DMS114 treated with DMSO at 0.1 percent for 48 hours (cell line): ENCODE results near the gene ISYNA1.

Experiments
- DNase-seq: peaks from one replicate; lab custom pipeline; 2025; ENCODE audit not compliant: unreplicated experiment; lab: John Stamatoyannopoulos, UW

ISYNA1 gene

DNA sequence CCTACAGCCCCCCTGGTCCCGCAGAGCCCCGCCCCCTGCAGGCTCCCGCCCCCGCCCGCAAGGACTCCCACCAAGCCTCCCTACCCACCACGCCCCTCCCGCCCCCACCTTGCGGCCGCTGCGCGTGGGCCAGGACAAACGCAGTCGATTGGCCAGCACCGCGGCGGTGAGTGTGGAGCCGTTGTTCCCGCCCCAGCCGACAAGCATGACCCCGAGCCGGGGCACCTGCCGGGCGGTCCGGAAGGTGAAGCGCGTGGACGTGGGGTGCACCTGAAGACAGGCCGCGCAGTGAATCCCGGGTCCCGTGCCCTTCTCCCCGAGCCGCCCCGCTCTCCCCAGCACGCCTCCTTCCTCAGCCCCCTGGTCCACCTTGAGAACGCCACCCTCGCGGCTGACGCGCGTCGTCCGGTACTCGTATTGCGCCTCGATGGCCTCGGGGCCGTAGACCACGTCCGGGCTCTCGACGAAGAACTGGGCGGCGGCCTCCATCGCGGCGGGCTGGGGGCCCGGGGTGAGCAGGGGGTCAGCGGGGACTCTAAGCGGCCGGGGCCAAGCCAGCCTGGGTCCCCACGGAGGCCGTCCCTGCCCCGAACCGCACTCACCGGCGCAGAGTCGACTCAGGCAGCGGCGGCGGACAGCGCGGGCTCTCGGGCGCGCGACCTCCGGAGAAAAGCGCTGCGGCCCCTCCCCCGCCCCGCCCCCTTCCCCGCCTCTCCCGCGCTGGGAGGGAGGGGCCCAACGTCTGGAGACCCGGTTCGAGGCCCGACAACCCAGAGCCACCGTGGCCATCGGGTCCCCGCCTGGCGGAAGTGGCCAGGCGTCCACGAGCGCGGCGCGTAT is at the start of gene ISYNA1:
TSS of gene ISYNA1 (minus strand) at position 643 of the 840 bp plus-strand sequence. CDS start at position 489, 154 bp downstream.
- DNase-seq: no peak

DNA sequence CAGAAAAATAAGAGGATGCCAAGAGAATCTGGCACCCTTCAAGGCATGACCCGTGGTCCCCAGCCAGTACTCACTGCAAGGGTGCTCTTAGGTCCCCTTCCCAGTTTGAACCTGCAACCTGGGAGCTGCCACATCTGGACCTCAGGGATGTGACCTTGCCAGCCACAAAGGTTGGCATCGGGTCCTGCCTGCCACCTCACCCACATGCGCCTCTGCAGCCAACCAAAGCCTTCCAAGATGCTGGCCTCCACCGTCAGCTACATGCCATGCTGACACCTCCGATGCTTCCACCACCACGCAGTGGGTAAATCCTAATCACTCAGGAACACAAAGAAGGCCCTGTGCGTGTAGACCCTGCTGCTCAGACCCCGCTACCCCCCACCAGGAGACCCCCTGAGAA is 48.8 kb upstream of the ISYNA1 start:
- DNase-seq: no peak

DNA sequence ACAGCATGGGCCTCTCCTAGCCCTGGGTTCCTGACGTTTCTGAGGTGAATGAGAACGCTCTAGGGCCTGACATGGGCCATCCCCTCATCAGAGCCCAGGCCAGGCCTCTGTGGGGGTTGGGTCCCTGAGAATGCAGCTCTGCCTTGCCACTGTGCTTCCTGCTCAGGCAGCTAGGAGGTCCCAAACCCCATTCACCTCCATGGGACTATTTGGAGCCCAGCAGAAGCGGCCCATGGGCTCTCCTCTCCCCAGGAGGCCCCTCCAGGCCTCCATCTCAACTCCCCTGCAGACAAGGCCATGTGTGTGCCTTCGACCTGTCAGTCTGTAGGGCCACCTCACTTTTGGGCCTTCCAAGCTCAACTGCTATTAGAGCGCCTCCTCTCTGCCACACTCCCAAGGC is 47.1 kb upstream of the ISYNA1 start:
- no peak for DNase-seq

DNA sequence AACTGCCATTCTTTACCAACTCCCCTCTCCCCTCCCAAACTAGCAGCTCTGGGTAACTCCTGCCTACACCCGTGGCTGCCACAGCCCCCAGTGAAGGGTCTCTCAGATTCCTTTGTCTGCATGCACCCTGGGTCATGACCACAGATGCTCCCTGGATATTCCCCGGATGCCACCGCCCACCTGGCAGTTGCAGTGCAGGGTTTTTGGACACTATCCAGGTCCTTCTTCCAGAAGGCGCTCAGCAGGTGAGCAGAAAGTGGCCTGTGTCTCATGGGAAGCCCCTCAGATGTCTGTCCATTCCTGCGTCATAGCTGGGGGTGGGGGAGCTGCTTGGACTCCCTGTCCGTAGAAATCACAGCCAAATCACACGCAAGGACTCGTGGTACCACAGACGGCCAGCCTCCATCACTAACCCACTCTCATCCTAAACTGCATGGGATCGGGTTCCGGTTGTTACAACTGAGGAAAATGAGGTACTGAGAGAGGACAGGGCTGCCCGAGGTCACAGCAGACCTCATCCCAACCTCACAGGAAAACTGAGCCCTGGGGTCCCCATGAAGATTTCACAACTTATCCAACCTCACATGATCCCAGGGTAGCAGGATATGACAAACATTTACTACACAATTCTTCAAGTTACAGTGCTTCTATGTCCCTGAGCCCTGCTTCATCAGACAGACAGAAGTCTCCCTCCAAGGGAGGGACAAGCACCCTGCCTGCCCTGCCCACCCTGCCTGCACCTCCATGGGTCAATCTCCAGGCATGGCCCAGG is 45.4 kb upstream of the ISYNA1 start:
- no peak for DNase-seq

DNA sequence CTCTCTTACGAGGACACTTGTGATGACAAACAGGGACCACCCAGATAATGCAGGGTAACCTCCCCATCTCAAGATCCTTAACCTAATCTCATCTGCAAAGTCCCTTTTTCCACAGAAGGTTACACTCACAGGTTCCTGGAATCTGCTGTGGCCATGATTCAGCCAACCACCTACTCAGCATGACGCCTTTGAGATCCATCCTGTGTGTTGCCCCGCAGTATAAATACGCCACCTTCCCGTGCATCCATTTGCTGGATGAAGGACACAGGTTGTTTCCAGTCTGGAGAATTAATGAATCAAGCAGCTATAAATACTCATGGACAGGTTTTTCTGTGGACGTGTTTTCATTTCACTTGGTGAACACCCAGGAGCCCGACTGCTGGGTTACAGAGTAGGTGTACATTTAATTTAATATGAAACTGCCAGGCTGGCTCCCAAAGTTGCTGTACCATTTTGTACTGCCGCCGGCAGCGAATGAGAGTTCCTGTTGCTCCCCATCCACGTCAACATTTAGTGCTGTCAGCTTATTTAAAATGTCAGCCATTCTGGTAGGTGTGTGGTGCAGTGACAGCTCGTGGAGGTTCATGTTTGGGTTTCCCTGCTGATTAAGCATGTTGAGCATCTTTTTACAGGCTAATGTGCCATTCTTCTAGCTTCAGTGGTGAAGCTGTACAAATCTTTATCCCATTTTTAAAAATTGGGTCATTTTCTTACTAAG is 43.7 kb upstream of the ISYNA1 start:
- no peak for DNase-seq

DNA sequence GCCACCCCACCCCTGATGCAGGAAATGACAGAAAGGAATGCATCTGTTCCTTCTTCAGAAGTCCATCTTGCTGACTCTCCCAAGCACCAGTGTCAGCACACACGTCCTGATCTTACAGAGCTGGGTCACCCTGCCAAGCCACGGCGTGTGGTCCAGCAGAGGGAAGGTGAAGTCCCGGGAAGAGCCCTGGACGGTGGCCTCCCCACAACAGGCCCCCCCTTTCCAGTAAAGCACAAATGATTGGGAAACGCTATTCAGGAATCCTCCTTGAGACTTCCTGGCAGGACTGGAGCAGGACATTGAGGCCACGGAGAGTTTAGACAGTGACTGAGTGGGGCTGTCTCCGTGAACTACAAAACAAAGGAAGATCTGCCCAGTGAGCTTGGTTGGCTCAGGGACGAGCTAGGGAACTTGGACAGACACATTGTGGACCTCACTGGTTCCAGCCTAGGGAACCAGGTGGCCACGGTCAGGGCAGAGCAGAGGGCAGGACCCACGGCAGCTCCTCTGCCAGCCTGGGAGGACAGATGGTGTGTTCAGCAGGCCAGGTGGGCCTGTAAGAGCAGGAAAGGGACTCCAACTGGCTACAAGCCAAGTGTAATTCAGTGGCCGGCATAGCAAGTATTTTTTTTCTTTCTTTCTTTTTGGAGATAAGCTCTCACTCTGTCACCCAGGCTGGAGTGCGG is 42.2 kb upstream of the ISYNA1 start:
- DNase-seq: no peak

DNA sequence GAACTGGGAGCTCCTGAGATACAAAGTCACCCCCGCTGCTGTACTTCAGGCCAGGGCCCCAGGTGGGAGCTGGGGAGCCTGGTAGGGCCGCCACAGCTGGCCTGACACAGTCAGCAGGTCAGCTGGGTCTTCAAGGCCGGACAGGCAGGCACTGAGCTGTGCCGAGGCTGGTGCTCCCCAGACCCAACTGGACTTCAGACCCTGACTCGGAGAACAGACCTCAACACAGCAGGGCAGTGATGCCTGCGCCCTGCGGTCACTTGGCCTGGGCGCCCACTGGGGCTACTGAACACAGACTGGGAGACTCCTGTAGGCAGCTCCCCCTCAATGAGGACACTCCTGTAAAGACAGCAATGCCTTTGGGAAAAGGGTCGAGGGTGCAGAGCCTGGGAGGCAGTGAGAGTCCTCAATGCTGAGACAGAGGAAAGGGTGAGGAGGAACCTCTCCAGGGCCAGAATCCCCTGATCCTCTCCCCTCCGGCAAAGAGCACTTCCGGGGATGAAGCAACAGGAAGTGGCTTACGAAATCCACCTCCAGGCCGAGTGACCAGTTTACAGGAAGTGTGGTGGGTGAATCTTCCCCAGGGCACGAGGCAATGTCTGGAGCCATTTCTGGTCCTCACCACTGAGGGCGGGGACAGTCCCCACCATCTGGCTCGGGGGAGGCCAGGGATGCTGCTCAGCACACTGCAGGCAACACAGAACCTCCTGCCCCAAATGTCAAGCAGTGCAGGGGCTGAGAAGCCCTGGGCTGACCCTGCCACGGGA is 40.8 kb upstream of the ISYNA1 start:
- no peak for DNase-seq

DNA sequence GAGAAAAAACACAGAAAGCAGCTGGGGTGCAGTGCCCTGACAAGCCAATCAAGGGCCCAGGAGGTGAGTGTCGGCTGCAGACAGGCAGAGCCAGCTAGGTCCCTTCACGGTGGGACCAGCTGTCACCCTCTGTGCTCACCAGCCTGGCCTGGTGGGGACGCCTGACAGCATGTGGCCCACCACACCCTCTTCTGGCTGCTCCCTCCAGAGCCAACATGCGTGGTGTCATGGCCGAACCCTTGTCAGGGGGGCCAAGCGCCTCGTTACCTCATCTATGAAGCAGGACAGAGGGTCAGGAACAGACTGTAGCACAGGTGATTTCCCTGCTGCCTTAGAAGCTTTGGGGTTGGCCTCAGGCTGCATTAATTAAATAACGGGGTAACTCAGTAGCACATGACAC is 40.0 kb upstream of the ISYNA1 start:
- no peak for DNase-seq

DNA sequence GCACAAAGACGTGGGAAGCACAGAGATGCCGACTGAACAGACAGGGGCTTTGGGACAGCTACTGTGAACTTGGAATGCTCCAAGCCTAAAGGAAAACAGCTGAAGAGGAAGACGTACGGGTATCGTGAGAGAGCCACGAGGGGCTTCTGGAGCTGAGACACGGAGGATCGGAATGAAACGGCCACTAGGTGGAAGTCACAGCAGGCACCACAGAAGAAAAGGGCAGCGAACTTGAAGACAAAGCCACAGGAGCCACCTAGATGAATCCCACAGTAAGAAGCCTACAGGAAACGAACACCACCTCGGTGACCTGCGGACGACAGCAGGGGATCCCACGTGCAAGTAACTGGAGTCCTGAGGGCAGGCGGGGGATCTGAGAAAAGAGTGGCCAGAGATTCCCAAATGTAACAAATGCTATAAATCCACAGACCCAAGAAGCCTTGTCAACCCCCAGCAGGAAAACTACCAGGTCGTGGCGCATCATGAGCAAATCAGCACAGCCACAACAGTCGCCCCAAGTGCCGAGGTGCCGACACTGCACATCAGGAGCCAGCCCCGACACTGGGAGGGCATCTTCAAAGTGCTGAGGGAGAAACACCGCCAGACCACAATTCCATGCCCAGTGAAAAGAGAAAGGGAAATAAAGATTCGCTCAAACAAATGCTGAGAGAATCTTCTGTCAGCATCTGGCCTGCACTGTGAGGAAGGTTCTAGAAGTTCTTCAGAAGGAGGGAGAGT is 39.3 kb upstream of the ISYNA1 start:
- DNase-seq: peak; percentile 12

DNA sequence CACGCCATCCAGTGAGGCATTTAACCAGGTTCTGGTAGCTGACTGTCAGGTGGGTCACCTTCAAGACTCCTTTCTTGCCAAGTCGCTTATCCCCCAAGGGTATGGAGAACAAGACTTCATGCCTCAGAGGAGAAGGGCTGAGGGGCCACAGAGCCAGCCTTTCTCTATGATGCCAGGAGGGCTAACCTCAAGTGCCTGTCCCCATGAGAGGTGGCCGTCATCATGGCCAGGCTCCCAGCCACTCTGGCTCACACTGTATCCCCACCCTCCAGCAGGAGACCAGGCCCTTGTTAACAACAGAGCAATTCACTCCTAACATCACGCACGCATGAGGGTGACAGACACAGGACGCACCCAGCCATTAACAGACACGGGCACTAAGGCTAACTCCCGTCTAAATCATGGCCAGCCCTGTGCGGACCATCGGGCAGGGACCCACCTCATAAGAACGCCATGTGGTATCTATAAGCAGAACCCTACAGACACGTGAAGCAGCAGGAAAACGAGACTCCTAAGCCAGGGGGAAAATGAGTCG is 38.6 kb upstream of the ISYNA1 start:
- DNase-seq: no peak

DNA sequence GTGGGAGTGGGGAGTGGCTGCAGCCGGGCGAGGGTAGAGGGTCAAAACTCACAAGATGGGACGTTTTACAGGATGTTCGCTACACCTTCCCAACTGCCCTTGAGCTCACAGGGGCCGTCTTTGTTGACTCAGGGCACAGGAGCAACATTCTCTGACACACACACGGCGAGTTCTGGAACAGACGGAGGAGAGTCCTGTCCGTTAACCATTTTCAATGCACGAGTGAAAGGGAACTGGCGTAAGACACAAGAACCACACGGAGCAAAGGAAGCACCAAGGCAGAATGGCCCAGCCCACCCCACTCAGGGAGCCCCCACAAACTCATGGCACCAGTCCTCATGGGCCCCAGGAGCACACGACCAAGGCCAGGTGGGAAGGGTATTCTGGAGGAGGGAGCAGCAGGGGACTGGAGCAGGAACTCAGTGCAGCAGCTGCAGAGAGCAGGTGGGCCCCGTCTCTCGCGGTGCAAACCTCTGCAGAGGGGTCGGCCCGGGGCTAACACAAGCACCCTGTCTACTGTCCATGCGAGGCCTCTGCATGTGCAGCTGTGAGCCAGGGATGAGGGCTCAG is 37.9 kb upstream of the ISYNA1 start:
- DNase-seq: no peak

DNA sequence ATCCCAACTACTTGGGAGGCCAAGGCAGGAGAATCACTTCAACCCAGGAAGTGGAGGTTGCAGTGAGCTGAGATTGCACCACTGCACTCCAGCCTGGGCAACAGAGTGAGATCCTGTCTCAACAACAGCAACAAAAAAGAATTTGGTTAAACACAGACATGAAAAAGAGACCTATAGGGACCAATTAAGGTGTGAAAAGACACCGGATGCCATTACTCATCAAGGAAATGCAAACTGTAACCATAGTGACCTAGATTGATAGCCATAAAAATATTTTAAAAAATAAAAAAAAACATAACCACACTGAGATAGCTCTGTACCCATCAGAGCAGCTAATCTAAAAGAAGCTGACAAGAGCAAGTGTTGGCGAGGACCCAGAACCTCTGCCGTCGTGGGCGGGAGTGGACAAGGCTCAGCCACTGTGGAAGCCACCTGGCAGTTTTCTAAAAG is 37.1 kb upstream of the ISYNA1 start:
- DNase-seq: no peak

DNA sequence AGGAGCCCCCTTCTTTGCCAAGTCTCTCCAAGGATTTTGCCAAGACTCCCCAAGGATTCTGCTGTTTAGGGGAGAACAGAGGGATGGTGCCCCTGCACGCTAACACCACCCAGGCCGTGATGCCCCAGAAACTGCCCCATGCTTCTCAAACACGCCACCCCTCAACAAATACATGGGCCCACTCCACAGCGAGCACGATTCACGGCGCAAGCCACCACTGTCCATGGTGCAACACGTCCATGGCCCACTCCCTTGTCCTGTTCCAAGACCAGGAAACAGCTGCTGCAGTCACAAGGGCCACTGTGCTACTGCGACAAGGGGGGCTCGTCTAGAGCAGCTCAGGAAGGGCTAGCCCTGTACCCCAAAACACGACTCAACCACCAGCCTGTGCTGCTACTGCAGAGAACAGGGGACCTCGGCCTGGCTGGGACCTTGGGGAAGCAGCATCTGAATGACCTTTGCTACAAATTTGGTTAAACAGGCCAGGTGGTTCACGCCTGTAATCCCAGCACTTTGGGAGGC is 36.5 kb upstream of the ISYNA1 start:
- DNase-seq: no peak

DNA sequence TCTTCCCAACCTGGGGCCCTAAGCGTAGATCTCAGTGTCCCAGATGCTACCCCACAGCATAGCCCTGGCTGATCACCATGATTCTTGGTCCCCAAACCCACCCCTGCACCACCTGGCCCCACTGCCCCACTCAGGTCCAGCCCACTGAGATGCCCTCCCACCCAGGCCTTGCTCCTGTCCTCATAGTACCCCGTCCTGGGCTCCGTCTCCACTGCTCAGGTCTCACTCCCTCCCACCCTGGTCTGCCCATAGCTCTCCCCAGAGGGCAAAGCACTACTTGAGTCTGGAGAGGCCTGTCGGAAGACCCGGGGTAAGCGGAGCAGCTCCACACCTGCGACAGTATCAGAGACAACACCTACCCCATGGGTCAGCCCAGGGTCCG is 35.8 kb upstream of the ISYNA1 start:
- no peak for DNase-seq

DNA sequence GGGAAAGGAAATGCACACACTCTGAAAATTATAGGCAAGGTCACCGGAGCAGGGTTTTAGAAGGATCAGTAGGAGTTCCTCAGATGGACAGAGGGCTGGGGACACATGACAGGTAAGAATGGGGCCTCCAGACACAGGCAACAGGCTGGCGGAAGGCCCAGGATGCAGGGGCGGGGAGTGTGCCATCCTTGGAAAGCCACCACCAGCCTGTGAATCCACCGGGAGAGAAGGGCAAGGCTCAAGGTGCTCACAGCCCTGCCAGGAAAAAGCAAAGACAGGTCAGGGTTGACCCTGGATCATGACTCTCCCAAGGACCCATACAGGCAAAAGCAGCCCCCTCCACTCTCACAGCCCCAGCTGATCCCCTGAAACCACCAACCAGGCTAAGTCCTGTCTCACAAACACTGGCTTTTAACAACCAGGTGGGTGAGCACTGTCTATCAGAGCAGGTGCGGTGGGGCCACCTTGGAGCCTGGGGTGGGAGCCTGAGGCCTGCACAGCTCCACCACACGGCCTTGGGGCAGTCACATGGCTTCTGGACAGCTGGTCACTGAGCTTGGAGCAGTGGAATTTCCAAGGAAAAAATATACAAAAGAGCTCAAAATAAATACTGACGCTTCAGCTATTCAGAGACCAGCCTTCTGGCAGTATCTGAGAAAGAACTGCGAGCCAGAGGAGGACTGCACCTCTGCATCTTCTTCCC is 35.2 kb upstream of the ISYNA1 start:
- DNase-seq: no peak

DNA sequence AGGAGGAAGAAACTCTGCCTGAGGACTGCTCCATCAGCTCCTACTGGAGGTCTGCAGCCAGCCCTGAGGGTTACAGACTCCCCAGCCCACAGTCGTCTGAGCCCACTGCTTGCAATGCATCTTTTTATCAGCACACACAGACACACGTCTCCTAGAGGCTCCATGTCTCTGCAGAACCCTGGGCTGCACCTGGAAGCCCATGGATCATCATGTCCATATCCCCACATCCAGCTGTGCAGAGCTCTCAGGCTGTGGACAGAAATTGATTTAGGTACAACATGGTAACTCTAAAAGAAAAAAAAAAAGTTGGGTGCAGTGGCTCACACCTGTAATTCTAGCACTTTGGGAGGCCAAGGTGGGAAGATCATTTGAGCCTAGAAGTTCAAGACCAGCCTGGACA is 32.9 kb upstream of the ISYNA1 start:
- no peak for DNase-seq

DNA sequence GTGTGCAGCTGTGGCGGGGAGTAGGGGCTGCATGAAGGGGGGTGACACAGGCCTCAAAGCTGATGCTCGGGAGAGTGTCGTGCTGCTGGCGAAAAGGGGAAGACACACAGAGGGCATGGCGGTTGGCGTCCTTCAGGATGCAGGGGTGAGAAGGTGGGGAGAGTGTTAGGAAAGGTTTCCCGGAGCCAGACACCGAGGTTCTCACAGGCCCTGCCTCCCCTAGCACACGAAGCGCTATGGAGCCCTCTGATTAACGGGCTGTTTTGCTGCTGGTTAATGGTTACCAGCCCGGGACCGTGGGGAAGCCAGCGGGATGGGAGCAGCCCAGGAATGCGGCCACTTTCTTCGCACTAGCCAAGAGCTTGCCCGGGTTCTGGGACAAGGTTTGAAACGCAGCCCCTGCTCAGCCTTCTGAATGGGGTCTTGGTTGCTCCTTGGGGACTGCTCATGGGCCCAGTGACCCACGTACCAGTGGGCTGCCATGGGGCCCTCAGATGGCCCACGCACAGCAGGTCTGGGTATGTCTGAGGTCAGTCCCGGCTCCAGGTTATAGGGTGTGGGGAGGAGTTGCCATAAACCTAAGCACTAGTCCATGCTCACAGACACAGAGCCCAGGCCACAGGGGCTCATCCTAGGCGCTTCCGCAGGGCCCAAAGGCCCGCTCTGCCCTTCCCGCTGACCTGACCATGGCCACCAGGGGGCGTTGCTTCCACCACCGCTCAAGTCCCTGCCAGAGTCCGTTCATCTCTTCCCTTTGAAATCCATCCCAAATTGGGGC is 31.3 kb upstream of the ISYNA1 start:
- peak; percentile 30 for DNase-seq
